IPS-15b (cell line): Measurements from ENCODE around the gene FAM107B.

Source experiments
- H3K27me3 ChIP-seq: one replicate; pipeline ENCODE4 v1.6.1; 2013; ENCODE audit warnings: low read length; ENCODE audit not compliant: control insufficient read depth, insufficient read depth
- H3K36me3 ChIP-seq: one replicate; pipeline ENCODE4 v1.6.1; 2013; ENCODE audit warnings: low read length; ENCODE audit not compliant: control insufficient read depth, insufficient read depth
- H3K4me1 ChIP-seq: one replicate; pipeline ENCODE4 v1.6.1; 2013; ENCODE audit warnings: mild to moderate bottlenecking, low read length; ENCODE audit not compliant: control insufficient read depth, insufficient read depth
- H3K4me3 ChIP-seq: one replicate; pipeline ENCODE4 v1.5.1; 2013; ENCODE audit warnings: low read depth, low read length
- H3K9ac ChIP-seq: one replicate; pipeline ENCODE4 v1.6.1; 2013; ENCODE audit warnings: low read depth, mild to moderate bottlenecking, low read length
- H3K9me3 ChIP-seq: one replicate; pipeline ENCODE4 v1.6.1; 2013; ENCODE audit warnings: mild to moderate bottlenecking, low read length; ENCODE audit not compliant: control insufficient read depth, insufficient read depth

The FAM107B gene

GRCh38 chr10:14533295-14533694 lies 241.4 kb downstream of the FAM107B start:
- no peak overlapping the region for H3K9ac ChIP-seq
- H3K4me1 ChIP-seq: peaks cover 3% of the 10 kb centered on the region
- no peaks in the 10 kb centered on the region for H3K27me3 ChIP-seq
- no peak overlapping the region for H3K4me3 ChIP-seq
- H3K36me3 ChIP-seq: no peaks in the 10 kb centered on the region
- no peaks in the 10 kb centered on the region for H3K9me3 ChIP-seq

- no peaks in the 10 kb centered on the region for H3K27me3 ChIP-seq
- H3K9ac ChIP-seq: no peak overlapping the region
- no peaks in the 10 kb centered on the region for H3K36me3 ChIP-seq
- peaks cover 3% of the 10 kb centered on the region for H3K4me1 ChIP-seq
- no peak overlapping the region for H3K4me3 ChIP-seq
- H3K9me3 ChIP-seq: no peaks in the 10 kb centered on the region
These were observed 242.0 kb downstream of the FAM107B start for GRCh38 chr10:14532473-14533251.

GRCh38 chr10:14531974-14532373 lies 242.7 kb downstream of the FAM107B start:
- H3K27me3 ChIP-seq: no peaks in the 10 kb centered on the region
- H3K36me3 ChIP-seq: no peaks in the 10 kb centered on the region
- H3K9me3 ChIP-seq: no peaks in the 10 kb centered on the region
- no peak overlapping the region for H3K4me3 ChIP-seq
- no peaks in the 10 kb centered on the region for H3K4me1 ChIP-seq
- no peak overlapping the region for H3K9ac ChIP-seq

GRCh38 chr10:14530465-14530864 lies 244.2 kb downstream of the FAM107B start:
- no peaks in the 10 kb centered on the region for H3K36me3 ChIP-seq
- H3K4me3 ChIP-seq: no peak overlapping the region

GRCh38 chr10:14529351-14529750 lies 245.3 kb downstream of the FAM107B start:
- Histone ChIP-seq H3K36me3 (no peaks in the 10 kb centered on the region), H3K4me1 (no peaks in the 10 kb centered on the region), H3K9ac (no peak overlapping the region), H3K9me3 (no peaks in the 10 kb centered on the region), H3K27me3 (no peaks in the 10 kb centered on the region), H3K4me3 (no peak overlapping the region)

More at GRCh38 chr10:14530465-14530864, 244.2 kb downstream of the FAM107B start:
- Histone ChIP-seq H3K27me3 (no peaks in the 10 kb centered on the region), H3K9ac (no peak overlapping the region), H3K9me3 (no peaks in the 10 kb centered on the region), H3K4me1 (no peaks in the 10 kb centered on the region)

- Histone ChIP-seq H3K27me3 (no peaks in the 10 kb centered on the region), H3K36me3 (no peaks in the 10 kb centered on the region), H3K9ac (no peak overlapping the region), H3K4me1 (no peaks in the 10 kb centered on the region), H3K9me3 (no peaks in the 10 kb centered on the region), H3K4me3 (no peak overlapping the region)
These were observed 246.2 kb downstream of the FAM107B start for GRCh38 chr10:14528450-14528849.

GRCh38 chr10:14527915-14528314 lies 246.8 kb downstream of the FAM107B start:
- Histone ChIP-seq H3K4me3 (no peak overlapping the region), H3K36me3 (no peaks in the 10 kb centered on the region), H3K27me3 (no peaks in the 10 kb centered on the region), H3K4me1 (no peaks in the 10 kb centered on the region), H3K9me3 (no peaks in the 10 kb centered on the region), H3K9ac (no peak overlapping the region)

GRCh38 chr10:14527134-14527844 lies 247.4 kb downstream of the FAM107B start:
- H3K27me3 ChIP-seq: no peaks in the 10 kb centered on the region
- no peaks in the 10 kb centered on the region for H3K9me3 ChIP-seq
- no peak overlapping the region for H3K9ac ChIP-seq
- no peak overlapping the region for H3K4me3 ChIP-seq
- H3K4me1 ChIP-seq: no peaks in the 10 kb centered on the region
- no peaks in the 10 kb centered on the region for H3K36me3 ChIP-seq

- H3K9ac ChIP-seq: no peak overlapping the region
- no peaks in the 10 kb centered on the region for H3K27me3 ChIP-seq
- no peaks in the 10 kb centered on the region for H3K4me1 ChIP-seq
- H3K9me3 ChIP-seq: no peaks in the 10 kb centered on the region
- H3K4me3 ChIP-seq: no peak overlapping the region
- no peaks in the 10 kb centered on the region for H3K36me3 ChIP-seq
These were observed 248.4 kb downstream of the FAM107B start for GRCh38 chr10:14526326-14526725.

GRCh38 chr10:14524691-14525324 lies 249.9 kb downstream of the FAM107B start:
- Histone ChIP-seq H3K27me3 (no peaks in the 10 kb centered on the region), H3K4me3 (no peak overlapping the region), H3K9ac (no peak overlapping the region), H3K4me1 (peaks cover 3% of the 10 kb centered on the region), H3K9me3 (no peaks in the 10 kb centered on the region), H3K36me3 (no peaks in the 10 kb centered on the region)

- H3K9me3 ChIP-seq: no peaks in the 10 kb centered on the region
- H3K9ac ChIP-seq: no peak overlapping the region
- no peaks in the 10 kb centered on the region for H3K27me3 ChIP-seq
- H3K4me1 ChIP-seq: peaks cover 7% of the 10 kb centered on the region
- no peak overlapping the region for H3K4me3 ChIP-seq
- no peaks in the 10 kb centered on the region for H3K36me3 ChIP-seq
These were observed 251.4 kb downstream of the FAM107B start for GRCh38 chr10:14523286-14523685.

GRCh38 chr10:14519785-14520184 lies 254.9 kb downstream of the FAM107B start:
- Histone ChIP-seq H3K4me3 (no peak overlapping the region), H3K36me3 (no peaks in the 10 kb centered on the region)

More at GRCh38 chr10:14519785-14520184, 254.9 kb downstream of the FAM107B start:
- H3K9ac ChIP-seq: no peak overlapping the region
- peaks cover 7% of the 10 kb centered on the region for H3K4me1 ChIP-seq
- H3K27me3 ChIP-seq: no peaks in the 10 kb centered on the region
- no peaks in the 10 kb centered on the region for H3K9me3 ChIP-seq
